ENCODE results near the gene PPP4R3A. TPM values are rescaled to one million over a fixed set of nuclear protein-coding genes. Genes with fewer than 3 reads are reported as not detected.

The PPP4R3A gene
- total and polyA plus RNA-seq, 9 donors, result 54.5 to 76.0 (median 69.0) TPM

GRCh38 chr14:91533623-91534022 lies 23.5 kb upstream of the PPP4R3A start:
- Histone ChIP-seq H3K27ac (ENCODE audit: low read length) (no peak overlapping the region), H3K4me3 (ENCODE audit: low read length) (no peak overlapping the region), H3K4me1 (ENCODE audit: control insufficient read depth, insufficient read depth, low read length) (no peaks in the 10 kb centered on the region), H3K27me3 (ENCODE audit: control insufficient read depth, insufficient read depth, low read length) (no peaks in the 10 kb centered on the region), H3K9me3 (replicated peaks; ENCODE audit: control insufficient read depth, low read depth, low read length) (no peaks in the 10 kb centered on the region), H3K36me3 (ENCODE audit: control insufficient read depth, insufficient read depth, low read length) (no peaks in the 10 kb centered on the region)
- WGBS (ENCODE audit: insufficient coverage), result no CpG with 5 or more reads among the region's 3 CpGs
- DNase-seq, result no peak

GRCh38 chr14:91523972-91524371 lies 13.9 kb upstream of the PPP4R3A start:
- no peak overlapping the region for H3K4me3 ChIP-seq (ENCODE audit: low read length)
- H3K36me3 ChIP-seq (ENCODE audit: control insufficient read depth, insufficient read depth, low read length), result no peaks in the 10 kb centered on the region
- H3K9me3 ChIP-seq (replicated peaks; ENCODE audit: control insufficient read depth, low read depth, low read length), result peaks cover 2% of the 10 kb centered on the region
- no peak overlapping the region for H3K27ac ChIP-seq (ENCODE audit: low read length)
- H3K27me3 ChIP-seq (ENCODE audit: control insufficient read depth, insufficient read depth, low read length), result no peaks in the 10 kb centered on the region
- no CpG with 5 or more reads among the region's 3 CpGs for WGBS (ENCODE audit: insufficient coverage)
- DNase-seq, result no peak
- H3K4me1 ChIP-seq (ENCODE audit: control insufficient read depth, insufficient read depth, low read length), result no peaks in the 10 kb centered on the region

GRCh38 chr14:91521061-91521640 lies 11.0 kb upstream of the PPP4R3A start:
- H3K4me1 ChIP-seq (ENCODE audit: control insufficient read depth, insufficient read depth, low read length), result no peaks in the 10 kb centered on the region
- H3K27ac ChIP-seq (ENCODE audit: low read length), result no peak overlapping the region
- no peaks in the 10 kb centered on the region for H3K36me3 ChIP-seq (ENCODE audit: control insufficient read depth, insufficient read depth, low read length)
- no peak for DNase-seq
- H3K4me3 ChIP-seq (ENCODE audit: low read length), result no peak overlapping the region
- H3K27me3 ChIP-seq (ENCODE audit: control insufficient read depth, insufficient read depth, low read length), result no peaks in the 10 kb centered on the region
- H3K9me3 ChIP-seq (replicated peaks; ENCODE audit: control insufficient read depth, low read depth, low read length), result peaks cover 2% of the 10 kb centered on the region

GRCh38 chr14:91520138-91520537 lies 10.0 kb upstream of the PPP4R3A start:
- no peaks in the 10 kb centered on the region for H3K27me3 ChIP-seq (ENCODE audit: control insufficient read depth, insufficient read depth, low read length)
- peaks cover 2% of the 10 kb centered on the region for H3K9me3 ChIP-seq (replicated peaks; ENCODE audit: control insufficient read depth, low read depth, low read length)
- 92% methylated on average over 2 of the region's 2 CpGs for WGBS (ENCODE audit: insufficient coverage)
- H3K36me3 ChIP-seq (ENCODE audit: control insufficient read depth, insufficient read depth, low read length), result no peaks in the 10 kb centered on the region
- no peak overlapping the region for H3K27ac ChIP-seq (ENCODE audit: low read length)
- no peak for DNase-seq
- no peak overlapping the region for H3K4me3 ChIP-seq (ENCODE audit: low read length)
- no peaks in the 10 kb centered on the region for H3K4me1 ChIP-seq (ENCODE audit: control insufficient read depth, insufficient read depth, low read length)

- no peak for DNase-seq
- Histone ChIP-seq H3K9me3 (replicated peaks; ENCODE audit: control insufficient read depth, low read depth, low read length) (peaks cover 2% of the 10 kb centered on the region), H3K27ac (ENCODE audit: low read length) (no peak overlapping the region), H3K36me3 (ENCODE audit: control insufficient read depth, insufficient read depth, low read length) (no peaks in the 10 kb centered on the region), H3K27me3 (ENCODE audit: control insufficient read depth, insufficient read depth, low read length) (no peaks in the 10 kb centered on the region), H3K4me1 (ENCODE audit: control insufficient read depth, insufficient read depth, low read length) (no peaks in the 10 kb centered on the region), H3K4me3 (ENCODE audit: low read length) (no peak overlapping the region)
- 100% methylated on average over 2 of the region's 6 CpGs for WGBS (ENCODE audit: insufficient coverage)
Observed at GRCh38 chr14:91519239-91520036, 9.3 kb upstream of the PPP4R3A start.

- H3K36me3 ChIP-seq (ENCODE audit: control insufficient read depth, insufficient read depth, low read length), result no peaks in the 10 kb centered on the region
- H3K9me3 ChIP-seq (replicated peaks; ENCODE audit: control insufficient read depth, low read depth, low read length), result peaks cover 2% of the 10 kb centered on the region
- no peak for DNase-seq
- no peak overlapping the region for H3K27ac ChIP-seq (ENCODE audit: low read length)
- WGBS (ENCODE audit: insufficient coverage), result 67% methylated on average over 1 of the region's 7 CpGs
- H3K4me3 ChIP-seq (ENCODE audit: low read length), result no peak overlapping the region
- no peaks in the 10 kb centered on the region for H3K27me3 ChIP-seq (ENCODE audit: control insufficient read depth, insufficient read depth, low read length)
- no peaks in the 10 kb centered on the region for H3K4me1 ChIP-seq (ENCODE audit: control insufficient read depth, insufficient read depth, low read length)
Observed at GRCh38 chr14:91516663-91517388, 6.7 kb upstream of the PPP4R3A start.

- Histone ChIP-seq H3K36me3 (ENCODE audit: control insufficient read depth, insufficient read depth, low read length) (no peaks in the 10 kb centered on the region), H3K4me3 (ENCODE audit: low read length) (no peak overlapping the region), H3K9me3 (replicated peaks; ENCODE audit: control insufficient read depth, low read depth, low read length) (peaks cover under 1% of the 10 kb centered on the region), H3K4me1 (ENCODE audit: control insufficient read depth, insufficient read depth, low read length) (no peaks in the 10 kb centered on the region), H3K27me3 (ENCODE audit: control insufficient read depth, insufficient read depth, low read length) (no peaks in the 10 kb centered on the region), H3K27ac (ENCODE audit: low read length) (no peak overlapping the region)
- 90% methylated on average over 2 of the region's 7 CpGs for WGBS (ENCODE audit: insufficient coverage)
- DNase-seq, result no peak
Observed at GRCh38 chr14:91515979-91516378, 5.9 kb upstream of the PPP4R3A start.

GRCh38 chr14:91511043-91511383 lies 903 bp upstream of the PPP4R3A start:
- Histone ChIP-seq H3K36me3 (ENCODE audit: control insufficient read depth, insufficient read depth, low read length) (peaks cover 4% of the 10 kb centered on the region), H3K9me3 (replicated peaks; ENCODE audit: control insufficient read depth, low read depth, low read length) (no peaks in the 10 kb centered on the region), H3K4me3 (ENCODE audit: low read length) (peak overlapping the region; percentile 80), H3K27me3 (ENCODE audit: control insufficient read depth, insufficient read depth, low read length) (no peaks in the 10 kb centered on the region), H3K4me1 (ENCODE audit: control insufficient read depth, insufficient read depth, low read length) (no peaks in the 10 kb centered on the region), H3K27ac (ENCODE audit: low read length) (peak overlapping the region; percentile 99)
- 17% methylated on average over 1 of the region's 9 CpGs for WGBS (ENCODE audit: insufficient coverage)
- no peak for DNase-seq

- Histone ChIP-seq H3K27me3 (ENCODE audit: control insufficient read depth, insufficient read depth, low read length) (no peaks in the 10 kb centered on the region), H3K36me3 (ENCODE audit: control insufficient read depth, insufficient read depth, low read length) (peaks cover 4% of the 10 kb centered on the region), H3K4me3 (ENCODE audit: low read length) (peak overlapping the region; percentile 80), H3K4me1 (ENCODE audit: control insufficient read depth, insufficient read depth, low read length) (no peaks in the 10 kb centered on the region), H3K27ac (ENCODE audit: low read length) (peak overlapping the region; percentile 99), H3K9me3 (replicated peaks; ENCODE audit: control insufficient read depth, low read depth, low read length) (no peaks in the 10 kb centered on the region)
- 0% methylated on average over 34 of the region's 34 CpGs for WGBS (ENCODE audit: insufficient coverage)
- DNase-seq, result no peak
Observed at GRCh38 chr14:91509878-91510170, 286 bp downstream of the PPP4R3A start.

- peaks cover 7% of the 10 kb centered on the region for H3K36me3 ChIP-seq (ENCODE audit: control insufficient read depth, insufficient read depth, low read length)
- H3K9me3 ChIP-seq (replicated peaks; ENCODE audit: control insufficient read depth, low read depth, low read length), result no peaks in the 10 kb centered on the region
- H3K4me3 ChIP-seq (ENCODE audit: low read length), result peak overlapping the region; percentile 80
- no peaks in the 10 kb centered on the region for H3K27me3 ChIP-seq (ENCODE audit: control insufficient read depth, insufficient read depth, low read length)
- peak overlapping the region; percentile 99 for H3K27ac ChIP-seq (ENCODE audit: low read length)
- under 1% methylated on average over 69 of the region's 71 CpGs for WGBS (ENCODE audit: insufficient coverage)
- DNase-seq, result peak; percentile 31
- H3K4me1 ChIP-seq (ENCODE audit: control insufficient read depth, insufficient read depth, low read length), result no peaks in the 10 kb centered on the region
Observed at GRCh38 chr14:91509083-91509877, 830 bp downstream of the PPP4R3A start.

Measured in muscle of leg (tissue), 11 donors.